PC-3 (cell line): ENCODE results near the gene DHCR7. TPM values are rescaled to one million over a fixed set of nuclear protein-coding genes. Genes with fewer than 3 reads are reported as not detected.
A peak's percentile ranks its signal among the peaks of the same experiment; 100 is the strongest.

ENCODE experiments used
- ATAC-seq: fragments of 200-7000 bp; cut with Tn5 transposase; 2 replicates; pipeline ENCODE4 v1.9.1; 2020; ENCODE audit warnings: mild to moderate bottlenecking, moderate library complexity
- Bru-seq: library from RNA; stranded (reverse); fragments of 400-500 nt; gene quantifications from one replicate; lab custom pipeline; 2021; lab: Mats Ljungman, UMichigan
- BruChase-seq, 2 experiments: library from RNA; stranded (reverse); fragments of 400-500 nt; gene quantifications; one replicate each; lab custom pipeline; 2021; lab: Mats Ljungman, UMichigan
- BruUV-seq: library from RNA; stranded (reverse); fragments of 400-500 nt; replicated peaks from 2 replicates; lab custom pipeline; 2021; lab: Mats Ljungman, UMichigan
- CTCF ChIA-PET: fragments of 300-600 bp; sonication (Branson Sonifier 250); formaldehyde crosslinking; loops from one replicate; lab custom pipeline; 2022; ENCODE audit warnings: antibody characterized with exemption; lab: Charles Lee
- POLR2A ChIA-PET: fragments of 300-600 bp; sonication (Branson Sonifier 250); formaldehyde crosslinking; loops from one replicate; lab custom pipeline; 2022; ENCODE audit warnings: antibody characterized with exemption; ENCODE audit not compliant: unreplicated experiment; lab: Charles Lee
- DNase-seq: peaks from one replicate; pipeline ENCODE4 v3.0.0-alpha.2; 2015
- H2AFZ ChIP-seq: fragments of 300-600 bp; sonication (generic); 2 replicates; pipeline ENCODE4 v1.6.0; 2016; ENCODE audit warnings: antibody characterized with exemption, low read length
- H3F3A ChIP-seq: fragments of 300-600 bp; sonication (generic); one replicate; pipeline ENCODE4 v1.6.0; 2017; ENCODE audit warnings: antibody characterized with exemption, low read length, control low read depth, mild to moderate bottlenecking; ENCODE audit not compliant: unreplicated experiment
- H3K27ac ChIP-seq: fragments of 300-600 bp; sonication (generic); 2 replicates; pipeline ENCODE4 v1.5.1; 2016; ENCODE audit warnings: mild to moderate bottlenecking, low read length
- H3K27me3 ChIP-seq: fragments of 300-600 bp; sonication (generic); 2 replicates; pipeline ENCODE4 v1.6.1; 2016; ENCODE audit warnings: low read length, mixed read lengths
- H3K36me3 ChIP-seq: fragments of 300-600 bp; sonication (generic); 2 replicates; pipeline ENCODE4 v1.6.1; 2016; ENCODE audit warnings: low read depth, mixed run types, low read length, mixed read lengths
- H3K4me1 ChIP-seq: fragments of 300-600 bp; sonication (generic); 2 replicates; pipeline ENCODE4 v1.5.1; 2016; ENCODE audit warnings: low read length; ENCODE audit not compliant: insufficient read depth
- H3K4me2 ChIP-seq: fragments of 300-600 bp; sonication (generic); 2 replicates; pipeline ENCODE4 v1.6.0; 2016; ENCODE audit warnings: low read length
- H3K4me3 ChIP-seq: fragments of 300-600 bp; sonication (generic); 2 replicates; pipeline ENCODE4 v1.5.1; 2016; ENCODE audit warnings: mild to moderate bottlenecking, low read length, mixed read lengths
- H3K79me2 ChIP-seq: fragments of 300-600 bp; sonication (generic); 2 replicates; pipeline ENCODE4 v1.6.1; 2017; ENCODE audit warnings: low read length, mixed read lengths
- H3K9ac ChIP-seq: fragments of 300-600 bp; sonication (generic); 2 replicates; pipeline ENCODE4 v1.6.0; 2016; ENCODE audit warnings: mild to moderate bottlenecking, low read length
- H3K9me2 ChIP-seq: fragments of 300-600 bp; sonication (generic); replicated peaks from 2 replicates; pipeline ENCODE4 v1.6.1; 2016; ENCODE audit warnings: mixed run types, low read length, mixed read lengths
- H3K9me3 ChIP-seq: fragments of 300-600 bp; sonication (generic); 2 replicates; pipeline ENCODE4 v1.6.1; 2016; ENCODE audit warnings: low read length, mixed read lengths
- H4K20me1 ChIP-seq: fragments of 300-600 bp; sonication (generic); 2 replicates; pipeline ENCODE4 v1.6.1; 2016; ENCODE audit warnings: low read length, mixed read lengths
- EZH2 ChIP-seq: fragments of 300-600 bp; sonication (generic); IDR thresholded peaks from one replicate; pipeline ENCODE4 v1.6.1; 2017; ENCODE audit warnings: antibody characterized with exemption, mild to moderate bottlenecking, low read length; ENCODE audit not compliant: unreplicated experiment
- EZH2phosphoT487 ChIP-seq: fragments of 300-600 bp; sonication (generic); IDR thresholded peaks from 2 replicates; pipeline ENCODE4 v1.6.1; 2018; ENCODE audit warnings: mild to moderate bottlenecking, antibody characterized with exemption, low read length, borderline replicate concordance
- intact Hi-C: fragments of 100-400 bp; cut with micrococcal nuclease; formaldehyde crosslinking; loops from 2 replicates; pipeline ENCODE4 v1.9.0; 2023
- long read RNA-seq: library from polyadenylated mRNA; unstranded; transcript quantifications from one replicate; pipeline ENCODE4 v2.0.0, GENCODE V29; 2021; ENCODE audit not compliant: unreplicated experiment
- total RNA-seq: library from RNA; depleted of rRNA; stranded (reverse); fragments of >200 nt; gene quantifications from 2 replicates; pipeline ENCODE4 v1.2.3, GENCODE V29; 2014; rRNA removed
- TF ChIP-seq, protein P1 (sequence below): fragments of 300-600 bp; sonication (generic); conservative IDR thresholded peaks from 2 replicates; pipeline ENCODE4 v1.5.1; 2017; ENCODE audit warnings: antibody characterized with exemption, low read depth, mild to moderate bottlenecking, low read length

Gene DHCR7, protein sequence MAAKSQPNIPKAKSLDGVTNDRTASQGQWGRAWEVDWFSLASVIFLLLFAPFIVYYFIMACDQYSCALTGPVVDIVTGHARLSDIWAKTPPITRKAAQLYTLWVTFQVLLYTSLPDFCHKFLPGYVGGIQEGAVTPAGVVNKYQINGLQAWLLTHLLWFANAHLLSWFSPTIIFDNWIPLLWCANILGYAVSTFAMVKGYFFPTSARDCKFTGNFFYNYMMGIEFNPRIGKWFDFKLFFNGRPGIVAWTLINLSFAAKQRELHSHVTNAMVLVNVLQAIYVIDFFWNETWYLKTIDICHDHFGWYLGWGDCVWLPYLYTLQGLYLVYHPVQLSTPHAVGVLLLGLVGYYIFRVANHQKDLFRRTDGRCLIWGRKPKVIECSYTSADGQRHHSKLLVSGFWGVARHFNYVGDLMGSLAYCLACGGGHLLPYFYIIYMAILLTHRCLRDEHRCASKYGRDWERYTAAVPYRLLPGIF
- total RNA-seq, result 125 and 127 TPM in 2 replicates
- percentile 59 among the genes with signal in this experiment for Bru-seq, nascent RNA
- BruChase-seq, experiment 1, labeled RNA remaining after a 6-hour chase, result percentile 86 among the genes with signal in this experiment
- percentile 74 among the genes with signal in this experiment for BruChase-seq, experiment 2, labeled RNA remaining after a 2-hour chase
- long read RNA-seq, transcript DHCR7-202 (9 exons, 2,601 nt), result minor isoform, 5 of 374 reads
- long read RNA-seq, transcript DHCR7-201 (9 exons, 2,666 nt), result major isoform, 226 of 374 reads
- long read RNA-seq, partial matches to known transcripts, result 107 of 374 reads
- long read RNA-seq, other reads (novel, unspliced or antisense), result 36 of 374 reads

DNA sequence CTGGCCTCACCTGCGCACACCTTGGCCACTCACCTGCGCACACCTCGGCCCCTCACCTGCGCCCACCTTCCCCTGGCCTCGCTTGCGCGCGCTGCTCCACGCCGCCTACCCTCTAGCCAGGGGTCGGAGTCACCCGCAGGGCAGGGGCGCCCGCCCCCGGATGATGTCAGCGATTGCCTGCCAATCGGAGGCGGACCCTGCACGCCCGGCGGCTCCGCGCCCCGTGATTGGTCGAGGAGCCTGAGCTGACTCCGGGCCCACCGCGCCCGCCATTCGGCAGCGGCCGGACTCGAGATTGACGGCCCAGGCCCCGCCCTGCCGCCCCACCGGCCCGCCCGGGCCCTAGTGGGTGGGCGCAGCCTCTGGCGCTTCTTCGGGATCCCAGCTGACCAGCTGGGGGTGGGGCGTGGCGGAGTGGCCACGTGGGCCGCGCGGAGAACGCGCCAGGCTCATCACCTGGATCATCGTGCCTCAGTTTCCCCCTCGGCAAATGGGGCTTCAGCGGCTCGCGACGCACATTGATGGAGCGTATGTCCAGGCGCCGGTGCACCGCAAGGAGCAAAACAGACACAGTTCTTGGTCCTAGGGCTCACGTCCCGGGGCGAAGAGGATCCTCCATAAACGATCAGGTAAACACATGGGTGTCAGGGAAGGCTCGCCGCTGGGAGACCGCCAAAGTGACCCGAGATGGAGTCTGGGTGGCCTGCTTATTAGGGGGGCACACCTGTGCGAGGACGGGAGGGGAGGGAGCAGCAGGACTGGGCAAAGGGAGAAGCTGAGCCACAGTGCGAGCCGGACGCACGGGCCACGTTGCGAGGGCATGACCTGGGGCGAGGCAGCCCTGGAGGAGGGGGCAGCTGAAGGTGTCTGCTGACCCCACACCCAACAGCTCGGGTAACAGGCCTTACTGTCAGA lies at the start of gene DHCR7:
TSS of gene DHCR7 (minus strand) at position 137 of the 915 bp plus-strand sequence. CDS start 3,441 bp downstream, outside the sequence.
- ChIA-PET POLR2A (interaction anchor here (0.5 to 0.7 kb wide), 4 partner anchors 20 to 1655 kb away, joined by 3 to 4 read pairs (median 3); no protein-coding TSS in a partner anchor), CTCF (no interaction called here)
- Histone ChIP-seq H3K9me2 (no peaks in the 10 kb centered on the region), H2AFZ (peak within 1 kb of the TSS; percentile 96), H3K9ac (peak within 1 kb of the TSS; percentile 91), H3F3A (no peaks in the 10 kb centered on the region), H3K36me3 (peaks cover 35% of the 10 kb centered on the region), H3K4me3 (peak within 1 kb of the TSS; percentile 92), H3K9me3 (no peaks in the 10 kb centered on the region), H3K79me2 (peaks cover 46% of the 10 kb centered on the region), H3K27me3 (no peaks in the 10 kb centered on the region), H3K4me2 (peak within 1 kb of the TSS; percentile 97), H3K27ac (peak within 1 kb of the TSS; percentile 52), H3K4me1 (peaks cover 31% of the 10 kb centered on the region), H4K20me1 (0 out of 2 replicates have a peak, but pooled peaks cover 4% of the 10 kb centered on the region)
- intact Hi-C loops, result no loop called here
- TF ChIP-seq, protein P1, sequence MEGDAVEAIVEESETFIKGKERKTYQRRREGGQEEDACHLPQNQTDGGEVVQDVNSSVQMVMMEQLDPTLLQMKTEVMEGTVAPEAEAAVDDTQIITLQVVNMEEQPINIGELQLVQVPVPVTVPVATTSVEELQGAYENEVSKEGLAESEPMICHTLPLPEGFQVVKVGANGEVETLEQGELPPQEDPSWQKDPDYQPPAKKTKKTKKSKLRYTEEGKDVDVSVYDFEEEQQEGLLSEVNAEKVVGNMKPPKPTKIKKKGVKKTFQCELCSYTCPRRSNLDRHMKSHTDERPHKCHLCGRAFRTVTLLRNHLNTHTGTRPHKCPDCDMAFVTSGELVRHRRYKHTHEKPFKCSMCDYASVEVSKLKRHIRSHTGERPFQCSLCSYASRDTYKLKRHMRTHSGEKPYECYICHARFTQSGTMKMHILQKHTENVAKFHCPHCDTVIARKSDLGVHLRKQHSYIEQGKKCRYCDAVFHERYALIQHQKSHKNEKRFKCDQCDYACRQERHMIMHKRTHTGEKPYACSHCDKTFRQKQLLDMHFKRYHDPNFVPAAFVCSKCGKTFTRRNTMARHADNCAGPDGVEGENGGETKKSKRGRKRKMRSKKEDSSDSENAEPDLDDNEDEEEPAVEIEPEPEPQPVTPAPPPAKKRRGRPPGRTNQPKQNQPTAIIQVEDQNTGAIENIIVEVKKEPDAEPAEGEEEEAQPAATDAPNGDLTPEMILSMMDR, result no peak
- TF ChIP-seq EZH2phosphoT487 (no peak), EZH2 (no peak)
- DNase-seq (peak; percentile 99), ATAC-seq (peak; percentile 82)
- TSS peak; percentile 9 for BruUV-seq

DNA sequence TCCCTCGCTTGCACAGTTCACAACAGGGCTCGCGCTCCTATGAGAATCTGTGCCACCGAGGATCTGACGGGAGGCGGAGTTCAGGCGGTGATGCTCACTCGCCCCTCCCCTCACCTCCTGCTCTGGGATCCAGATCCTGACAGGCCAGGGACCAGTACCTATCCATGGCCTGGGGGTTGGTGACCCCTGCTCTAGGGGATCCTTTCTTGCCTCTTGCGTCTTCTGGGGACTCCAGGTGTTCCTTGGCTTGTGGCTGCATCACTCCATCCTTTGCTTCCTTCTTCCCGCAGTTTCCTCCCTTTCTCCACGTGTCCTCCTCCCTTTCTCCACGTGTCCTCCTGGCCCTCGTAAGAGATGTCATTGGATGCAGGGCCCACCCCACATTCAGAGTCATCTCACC lies 48.2 kb upstream of the DHCR7 start:
- CTCF ChIA-PET, result no interaction called here
- Histone ChIP-seq H3K27ac (no peak overlapping the region), H3F3A (no peaks in the 10 kb centered on the region), H4K20me1 (no peaks in the 10 kb centered on the region), H3K9ac (no peak overlapping the region), H3K9me3 (no peaks in the 10 kb centered on the region), H3K4me2 (no peak overlapping the region), H2AFZ (no peak overlapping the region), H3K4me1 (peaks cover 16% of the 10 kb centered on the region; the same call in 1 of the 2 replicates), H3K79me2 (no peaks in the 10 kb centered on the region), H3K27me3 (no peaks in the 10 kb centered on the region), H3K4me3 (no peak overlapping the region), H3K9me2 (no peaks in the 10 kb centered on the region), H3K36me3 (peaks cover 36% of the 10 kb centered on the region)
- ATAC-seq, result no peak
- POLR2A ChIA-PET, result no interaction called here
- intact Hi-C loops, result no loop called here
- no peak for DNase-seq
- BruUV-seq, result no TSS peak
- TF ChIP-seq EZH2 (no peak), EZH2phosphoT487 (no peak)
- TF ChIP-seq, protein P1, result no peak
